NCI-H1417 treated with DMSO at 0.1 percent for 48 hours (cell line): Measurements from ENCODE around the gene TIMM44.
"Not testable (repeated sequence)": the region's sequence is repeated elsewhere in the genome, so short reads cannot be mapped to it uniquely, and the experiment has no call there.

Experiments
- DNase-seq: peaks from one replicate; lab custom pipeline; 2025; lab: John Stamatoyannopoulos, UW

The TIMM44 gene

GRCh38 chr19:7900401-7900870, 43.0 kb downstream of the TIMM44 start:
- DNase-seq: no peak

GRCh38 chr19:7899751-7900378, 43.6 kb downstream of the TIMM44 start:
- no peak for DNase-seq

DNA sequence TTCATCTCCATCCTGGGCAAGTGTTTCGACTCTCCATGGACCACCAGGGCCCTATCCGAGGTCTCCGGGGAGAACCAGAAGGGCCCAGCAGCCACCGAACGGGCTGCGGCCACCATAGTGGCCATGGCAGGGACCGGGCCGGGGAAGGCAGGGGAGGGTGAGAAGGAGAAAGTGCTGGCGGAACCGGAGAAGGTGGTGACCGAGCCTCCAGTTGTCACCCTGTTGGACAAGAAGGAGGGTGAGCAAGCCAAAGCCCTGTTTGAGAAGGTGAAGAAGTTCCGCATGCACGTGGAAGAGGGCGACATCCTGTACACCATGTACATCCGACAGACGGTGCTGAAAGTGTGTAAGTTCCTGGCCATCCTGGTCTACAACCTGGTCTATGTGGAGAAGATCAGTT, 44.5 kb downstream of the TIMM44 start:
- DNase-seq: no peak

- DNase-seq: no peak
Measured at GRCh38 chr19:7897292-7897691, 46.2 kb downstream of the TIMM44 start.

DNA sequence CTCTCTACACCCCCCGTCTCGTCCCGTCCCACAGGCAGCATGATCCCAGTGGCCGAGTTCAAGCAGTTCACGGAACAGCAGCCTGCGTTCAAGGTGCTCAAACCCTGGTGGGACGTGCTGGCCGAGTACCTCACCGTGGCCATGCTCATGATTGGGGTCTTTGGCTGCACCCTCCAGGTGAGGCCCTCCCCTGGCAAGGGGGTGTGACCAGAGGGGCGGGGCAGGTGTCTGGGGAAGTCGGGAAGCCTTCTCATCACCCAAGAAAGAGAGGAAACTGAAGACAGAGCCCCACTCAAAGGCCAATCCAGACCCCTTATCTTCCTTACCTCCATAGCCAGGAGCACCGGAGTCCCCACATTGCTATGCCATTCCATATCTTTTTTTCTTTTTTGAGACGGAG, 47.9 kb downstream of the TIMM44 start:
- no peak for DNase-seq

DNA sequence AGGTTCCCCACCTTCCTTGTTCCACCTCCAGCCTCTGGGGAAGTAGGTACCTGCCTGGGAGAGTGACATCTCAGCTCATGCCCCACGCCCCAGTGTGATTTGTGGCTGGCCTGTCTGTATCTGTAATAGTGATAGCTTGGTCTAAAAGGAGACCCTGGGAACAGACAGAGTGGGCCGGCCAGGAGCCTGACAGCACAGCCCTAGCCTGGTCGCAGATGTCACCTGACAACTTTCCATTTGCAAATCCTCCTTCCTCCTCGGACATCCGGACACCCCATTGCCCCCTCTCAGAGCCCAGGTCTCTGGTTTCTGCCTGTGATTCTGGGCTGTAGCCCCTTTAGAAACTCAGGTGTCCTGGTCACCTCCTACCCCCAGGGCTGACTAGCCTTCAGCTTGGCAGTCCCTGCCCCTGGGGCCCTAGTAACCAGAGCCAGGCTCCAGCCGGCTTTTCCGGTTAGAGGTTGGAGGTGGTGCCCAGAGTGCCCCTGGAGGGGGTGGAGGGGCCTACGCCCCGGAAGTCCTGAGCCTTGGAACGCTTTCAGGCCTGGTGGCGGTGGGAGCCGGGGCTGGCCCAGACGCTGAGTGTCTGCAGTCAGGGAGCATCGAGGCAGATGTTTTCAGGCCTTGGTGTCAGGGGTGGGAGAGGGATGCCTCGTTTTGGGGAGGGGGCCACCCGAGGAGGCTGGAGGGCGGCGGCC, 48.7 kb downstream of the TIMM44 start:
- DNase-seq: no peak

DNA sequence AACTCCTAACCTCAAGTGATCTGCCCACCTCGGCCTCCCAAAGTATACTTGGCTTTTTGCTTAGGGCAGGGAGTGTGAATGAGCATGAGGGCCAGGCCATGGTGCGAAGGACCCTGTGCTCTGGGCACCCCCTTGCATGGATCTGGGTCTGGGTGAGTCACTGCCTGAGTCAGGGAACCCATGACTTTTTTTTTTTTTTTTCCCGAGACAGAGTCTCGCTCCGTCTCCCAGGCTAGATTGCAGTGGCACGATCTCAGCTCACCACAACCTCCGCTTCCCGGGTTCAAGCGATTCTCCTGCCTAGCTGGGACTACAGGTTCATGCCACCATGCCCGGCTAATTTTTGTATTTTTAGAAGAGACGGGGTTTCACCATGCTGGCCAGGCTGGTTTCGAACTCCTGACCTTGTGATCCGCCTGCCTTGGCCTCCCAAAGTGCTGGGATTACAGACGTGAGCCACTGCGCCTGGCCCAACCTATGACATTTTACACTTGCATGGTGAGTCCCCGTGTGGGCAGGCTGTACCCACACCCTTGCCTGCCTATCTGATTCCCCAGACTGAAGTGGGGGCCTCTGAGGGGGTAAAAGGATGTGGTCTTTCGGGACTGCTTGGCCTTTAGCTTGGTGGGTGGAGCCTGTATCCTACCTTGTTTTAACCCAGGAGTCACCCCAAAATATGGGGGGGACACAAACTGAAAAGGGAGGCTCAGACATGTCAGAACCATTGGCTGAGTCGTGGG, 49.9 kb downstream of the TIMM44 start:
- DNase-seq: not testable (repeated sequence)

DNA sequence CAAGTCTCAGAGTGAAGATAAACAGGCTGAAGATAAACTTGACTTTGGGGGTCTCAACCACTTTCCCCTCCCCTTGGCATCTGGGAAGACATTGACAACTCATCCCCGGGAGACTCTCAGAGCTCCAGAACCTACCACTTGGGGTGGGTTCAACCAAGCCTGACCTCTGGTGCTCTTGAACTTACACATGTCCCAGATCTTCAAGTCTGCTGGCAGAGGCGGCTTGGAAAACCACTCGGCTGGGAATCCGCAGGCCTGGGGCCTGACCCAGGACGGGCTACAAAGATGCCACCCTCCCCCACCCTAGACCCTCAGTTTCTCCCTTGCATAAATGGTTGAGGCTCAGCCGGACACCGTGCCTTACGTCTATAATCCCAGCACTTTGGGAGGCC, 54.6 kb downstream of the TIMM44 start:
- no peak for DNase-seq

GRCh38 chr19:7888145-7888825, 55.2 kb downstream of the TIMM44 start, which contains the start of gene LRRC8E:
TSS of gene LRRC8E (plus strand) at chr19:7888510. CDS start at chr19:7895604, 7,094 bp downstream.
- no peak for DNase-seq

GRCh38 chr19:7887408-7888144, 55.9 kb downstream of the TIMM44 start:
- no peak for DNase-seq

GRCh38 chr19:7885818-7886217, 57.6 kb downstream of the TIMM44 start:
- DNase-seq: no peak

- DNase-seq: no peak
Measured at GRCh38 chr19:7883796-7884570, 59.5 kb downstream of the TIMM44 start.

DNA sequence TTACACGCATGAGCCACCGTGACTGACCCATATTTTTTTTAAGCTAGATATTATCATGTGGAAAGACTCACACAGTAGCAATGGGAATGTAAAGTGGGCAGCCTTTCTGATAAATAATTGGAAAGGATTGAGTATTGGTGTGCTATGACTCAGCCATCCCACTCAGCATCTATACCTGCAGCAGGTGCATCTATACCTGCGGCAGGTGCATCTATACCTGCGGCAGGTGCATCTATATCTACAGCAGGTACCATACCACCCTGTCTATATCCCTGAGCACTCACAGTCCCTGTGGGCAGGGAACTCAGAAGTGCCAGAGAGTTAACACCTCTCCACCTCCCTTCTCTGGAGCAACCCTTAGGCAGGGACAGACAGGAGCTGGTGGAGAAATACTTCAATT, 60.4 kb downstream of the TIMM44 start:
- no peak for DNase-seq

- DNase-seq: no peak
Measured at GRCh38 chr19:7881910-7882309, 61.6 kb downstream of the TIMM44 start.

DNA sequence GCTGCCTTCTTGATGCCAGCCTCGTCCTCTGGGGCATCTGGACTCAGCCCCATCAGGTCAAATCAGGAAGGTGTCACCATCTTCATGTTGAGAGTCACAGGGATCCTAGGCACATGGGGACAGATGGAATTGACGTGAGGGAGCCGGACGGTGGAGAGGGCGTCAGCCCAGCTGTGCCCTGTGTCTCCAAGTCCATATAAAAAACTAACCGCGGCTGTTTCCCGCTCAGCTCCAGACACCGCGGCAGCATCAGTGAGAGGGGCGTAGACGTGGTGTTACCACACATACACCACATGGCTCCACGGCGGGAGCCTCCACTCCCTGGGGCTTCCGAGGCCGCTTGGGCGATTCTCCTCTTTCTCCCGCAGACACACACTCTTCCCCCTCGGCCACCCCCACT, 63.6 kb downstream of the TIMM44 start:
- DNase-seq: no peak

GRCh38 chr19:7879111-7879807, 64.2 kb downstream of the TIMM44 start:
- no peak for DNase-seq

GRCh38 chr19:7877249-7877836, 66.1 kb downstream of the TIMM44 start:
- DNase-seq: no peak
